HFFc6 (cell line): ENCODE measurements around the gene SPRY2. TPM values are rescaled to one million over a fixed set of nuclear protein-coding genes. Genes with fewer than 3 reads are reported as not detected.
A peak's percentile ranks its signal among the peaks of the same experiment; 100 is the strongest.
"Not testable (repeated sequence)": the region's sequence is repeated elsewhere in the genome, so short reads cannot be mapped to it uniquely, and the experiment has no call there.

Experiments used
- DNase-seq: peaks from one replicate; pipeline ENCODE4 v3.0.0-alpha.2; 2018
- H3K27ac Mint-ChIP-seq: 2 replicates; pipeline ENCODE4 v1.8.0; 2020; ENCODE audit warnings: mild to moderate bottlenecking, mixed read lengths
- H3K27me3 Mint-ChIP-seq: 2 replicates; pipeline ENCODE4 v1.8.0; 2021; ENCODE audit warnings: mild to moderate bottlenecking, moderate library complexity, mixed read lengths; ENCODE audit not compliant: insufficient read depth
- H3K36me3 Mint-ChIP-seq: 2 replicates; pipeline ENCODE4 v1.8.0; 2021; ENCODE audit warnings: low read depth, mixed read lengths
- H3K4me1 Mint-ChIP-seq: 2 replicates; pipeline ENCODE4 v1.8.0; 2020; ENCODE audit warnings: low read depth, mixed read lengths
- H3K4me3 Mint-ChIP-seq: 2 replicates; pipeline ENCODE4 v1.8.0; 2020; ENCODE audit warnings: mild to moderate bottlenecking, moderate library complexity, mixed read lengths
- H3K9me3 Mint-ChIP-seq: 2 replicates; pipeline ENCODE4 v1.8.0; 2020; ENCODE audit warnings: mild to moderate bottlenecking, mixed read lengths
- total RNA-seq, 6 experiments: library from RNA; stranded (reverse); fragmentation: NEBNext Ultra II Directional; extraction: Animal tissue kit (Norgen Biotek cat#: 25700); gene quantifications; 2 replicates in 1 of 6; 3 replicates in 5 of 6; pipeline ENCODE4 v1.2.3, GENCODE V29; 2021
- TF ChIP-seq, protein P1 (sequence below): fragments of 200-600 bp; sonication (generic); IDR thresholded peaks from 2 replicates; pipeline ENCODE4 v1.5.0; 2021; ENCODE audit warnings: antibody characterized with exemption, mild to moderate bottlenecking

SPRY2 gene
- total RNA-seq, 6 experiments from 2014 or later = 33.9 to 42.5 (median 41.5) TPM

DNA sequence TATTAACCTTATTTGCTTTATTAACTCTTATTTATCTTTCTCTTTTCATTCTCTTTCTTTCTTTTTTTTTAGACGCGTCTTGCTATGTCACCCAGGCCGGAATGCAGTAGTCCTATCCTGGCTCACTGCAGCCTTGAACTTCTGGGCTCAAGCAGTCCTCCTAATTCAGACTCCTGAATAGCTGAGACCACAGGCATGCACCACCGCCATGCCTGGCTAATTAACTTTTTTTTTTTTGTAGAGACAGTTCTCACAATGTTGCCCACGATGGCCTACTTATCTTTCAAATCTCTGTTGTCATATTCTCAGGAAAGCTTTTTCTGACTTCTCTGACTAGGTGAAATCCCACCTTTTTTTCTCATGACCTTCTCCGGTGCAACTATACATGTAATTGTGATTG lies 7.8 kb upstream of the SPRY2 start:
- H3K9me3 Mint-ChIP-seq = no peaks in the 10 kb centered on the region; the same call in 1 of the 2 replicates
- H3K27ac Mint-ChIP-seq = no peak overlapping the region
- no peaks in the 10 kb centered on the region for H3K36me3 Mint-ChIP-seq
- TF ChIP-seq, protein P1, sequence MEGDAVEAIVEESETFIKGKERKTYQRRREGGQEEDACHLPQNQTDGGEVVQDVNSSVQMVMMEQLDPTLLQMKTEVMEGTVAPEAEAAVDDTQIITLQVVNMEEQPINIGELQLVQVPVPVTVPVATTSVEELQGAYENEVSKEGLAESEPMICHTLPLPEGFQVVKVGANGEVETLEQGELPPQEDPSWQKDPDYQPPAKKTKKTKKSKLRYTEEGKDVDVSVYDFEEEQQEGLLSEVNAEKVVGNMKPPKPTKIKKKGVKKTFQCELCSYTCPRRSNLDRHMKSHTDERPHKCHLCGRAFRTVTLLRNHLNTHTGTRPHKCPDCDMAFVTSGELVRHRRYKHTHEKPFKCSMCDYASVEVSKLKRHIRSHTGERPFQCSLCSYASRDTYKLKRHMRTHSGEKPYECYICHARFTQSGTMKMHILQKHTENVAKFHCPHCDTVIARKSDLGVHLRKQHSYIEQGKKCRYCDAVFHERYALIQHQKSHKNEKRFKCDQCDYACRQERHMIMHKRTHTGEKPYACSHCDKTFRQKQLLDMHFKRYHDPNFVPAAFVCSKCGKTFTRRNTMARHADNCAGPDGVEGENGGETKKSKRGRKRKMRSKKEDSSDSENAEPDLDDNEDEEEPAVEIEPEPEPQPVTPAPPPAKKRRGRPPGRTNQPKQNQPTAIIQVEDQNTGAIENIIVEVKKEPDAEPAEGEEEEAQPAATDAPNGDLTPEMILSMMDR = no peak
- no peak for DNase-seq
- no peak overlapping the region for H3K4me3 Mint-ChIP-seq
- H3K4me1 Mint-ChIP-seq = peaks cover 1% of the 10 kb centered on the region
- no peaks in the 10 kb centered on the region for H3K27me3 Mint-ChIP-seq

DNA sequence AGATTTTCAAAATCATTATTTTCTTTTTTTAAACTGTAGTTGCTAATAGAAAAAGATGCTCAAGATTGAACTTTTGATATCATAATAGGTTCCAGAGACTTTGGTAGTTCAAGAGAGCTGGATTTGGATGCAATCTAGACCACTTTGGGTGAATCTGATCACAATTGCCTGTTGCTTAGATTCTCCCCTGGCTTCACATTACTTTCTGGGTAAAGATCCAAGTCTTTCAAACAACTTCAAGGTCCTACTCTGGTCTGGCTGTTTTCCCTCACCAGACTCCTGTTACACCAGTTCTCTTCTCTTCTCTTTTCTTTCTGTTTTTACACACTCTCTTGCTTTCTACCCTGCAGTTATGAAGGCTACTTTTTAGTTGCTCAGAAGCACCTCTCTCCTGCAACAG lies 7.4 kb upstream of the SPRY2 start:
- Mint-ChIP-seq H3K9me3 (no peaks in the 10 kb centered on the region; the same call in 1 of the 2 replicates), H3K4me3 (no peak overlapping the region), H3K27me3 (no peaks in the 10 kb centered on the region), H3K4me1 (peaks cover 5% of the 10 kb centered on the region), H3K27ac (no peak overlapping the region), H3K36me3 (no peaks in the 10 kb centered on the region)
- DNase-seq = no peak
- TF ChIP-seq, protein P1 = no peak

DNA sequence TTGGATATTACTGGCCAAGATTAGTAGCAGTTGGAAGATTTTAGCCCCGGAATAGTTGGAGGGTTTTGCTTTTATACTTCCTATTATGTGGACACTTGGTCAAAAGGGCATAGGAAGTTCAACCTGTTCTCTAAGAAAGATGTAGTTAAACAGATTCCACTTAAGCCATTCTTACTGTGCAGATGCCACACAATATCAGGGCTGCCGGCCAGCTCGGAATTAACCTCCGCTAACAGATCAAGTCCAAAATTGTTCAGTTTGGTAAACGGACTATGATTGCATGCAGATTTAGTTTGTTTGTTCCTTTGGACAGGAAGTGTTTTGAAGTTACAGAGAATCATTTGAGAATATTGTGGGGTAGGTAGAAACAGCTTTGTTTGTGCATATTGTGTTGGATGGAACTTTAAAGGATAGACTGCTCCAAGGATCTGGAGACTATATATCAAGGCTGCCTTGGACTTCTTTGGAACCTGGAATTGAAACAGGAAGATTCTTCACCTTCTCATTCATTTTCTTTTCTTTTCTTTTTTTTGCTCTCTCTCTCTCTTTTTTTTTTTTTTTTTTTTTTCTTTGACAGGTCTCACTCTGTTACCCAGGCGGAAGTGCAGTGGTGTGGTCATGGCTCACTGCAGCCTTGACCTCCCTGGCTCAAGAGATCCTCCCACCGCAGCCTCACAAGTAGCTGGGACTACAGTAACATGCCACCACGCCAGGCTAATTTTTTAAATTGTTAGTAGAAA lies 5.0 kb upstream of the SPRY2 start:
- H3K27me3 Mint-ChIP-seq = no peaks in the 10 kb centered on the region
- peaks cover 23% of the 10 kb centered on the region for H3K4me1 Mint-ChIP-seq
- TF ChIP-seq, protein P1 = no peak
- no peak overlapping the region for H3K27ac Mint-ChIP-seq
- H3K4me3 Mint-ChIP-seq = no peak overlapping the region
- no peaks in the 10 kb centered on the region for H3K9me3 Mint-ChIP-seq
- no peak for DNase-seq
- H3K36me3 Mint-ChIP-seq = no peaks in the 10 kb centered on the region

DNA sequence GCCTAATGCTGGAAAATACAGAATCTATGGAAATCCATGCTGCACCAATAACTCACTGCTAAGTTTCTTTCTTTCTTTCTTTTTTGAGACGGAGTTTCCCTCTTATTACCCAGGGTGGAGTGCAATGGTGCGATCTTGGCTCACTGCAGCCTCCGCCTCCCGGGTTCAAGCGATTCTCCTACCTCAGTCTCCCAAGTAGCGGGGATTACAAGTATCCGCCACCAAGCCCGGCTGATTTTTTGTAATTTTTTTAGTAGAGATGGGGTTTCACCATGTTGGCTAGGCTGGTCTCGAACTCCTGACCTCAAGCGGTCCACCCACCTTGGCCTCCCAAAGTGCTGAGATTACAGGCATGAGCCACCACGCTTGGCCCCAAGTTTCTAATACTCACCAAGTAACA lies 3.1 kb upstream of the SPRY2 start:
- not testable (repeated sequence) for H3K9me3 Mint-ChIP-seq, H3K27me3 Mint-ChIP-seq, DNase-seq, H3K36me3 Mint-ChIP-seq, H3K4me3 Mint-ChIP-seq, H3K27ac Mint-ChIP-seq
- peaks cover 23% of the 10 kb centered on the region for H3K4me1 Mint-ChIP-seq

DNA sequence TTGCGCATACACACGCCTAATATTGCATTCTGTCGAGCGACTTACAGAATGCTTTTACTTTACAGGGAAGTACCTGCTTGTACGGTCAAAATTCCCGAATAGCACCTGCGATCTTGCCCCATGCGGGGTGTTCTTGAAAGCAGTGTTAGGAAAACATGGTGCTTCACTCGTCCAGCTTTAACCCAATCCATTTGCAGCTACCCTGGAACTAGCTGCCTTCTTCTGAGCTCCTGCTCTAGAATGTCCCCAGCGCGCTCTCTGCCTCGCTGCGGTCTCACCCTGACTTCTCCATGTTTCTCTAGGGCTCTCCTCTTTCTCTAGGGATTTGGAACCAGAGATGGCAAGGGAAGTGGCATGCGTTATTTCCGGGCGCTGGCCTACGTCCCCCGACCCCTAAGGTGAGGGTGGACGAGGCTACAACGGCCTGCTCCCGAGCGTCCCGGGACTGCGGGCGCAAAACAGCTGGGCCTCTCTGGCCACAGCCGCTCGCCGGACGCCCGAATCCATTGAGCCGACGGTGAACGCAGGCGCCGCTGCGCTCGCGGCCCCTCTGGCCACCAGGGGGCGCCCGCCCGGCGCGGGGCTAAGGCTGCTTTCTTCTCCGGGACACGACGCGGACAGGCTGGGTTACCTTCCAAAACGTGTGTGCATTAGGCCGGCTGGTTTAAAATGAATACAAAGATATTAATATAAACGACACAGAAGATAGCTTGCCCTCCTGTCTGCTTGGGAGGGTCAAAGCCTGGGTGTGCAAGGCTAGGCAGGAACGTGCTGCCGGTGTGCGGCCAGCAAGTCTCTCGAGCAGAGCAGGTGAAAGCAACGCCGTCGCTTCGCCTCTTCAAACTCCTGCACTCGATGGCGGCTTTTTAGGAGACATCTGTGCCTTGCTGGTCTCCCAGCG lies 1.8 kb upstream of the SPRY2 start:
- TF ChIP-seq, protein P1 = peak; percentile 100
- H3K9me3 Mint-ChIP-seq = no peaks in the 10 kb centered on the region
- peaks cover 4% of the 10 kb centered on the region for H3K36me3 Mint-ChIP-seq
- peaks cover 2% of the 10 kb centered on the region; the same call in 1 of the 2 replicates for H3K27me3 Mint-ChIP-seq
- no peak overlapping the region; the same call in 1 of the 2 replicates for H3K27ac Mint-ChIP-seq
- no peak overlapping the region; the same call in 1 of the 2 replicates for H3K4me3 Mint-ChIP-seq
- peak; percentile 67 for DNase-seq
- peaks cover 23% of the 10 kb centered on the region for H3K4me1 Mint-ChIP-seq
